ENCODE data around the gene GLYATL2. TPM values are rescaled to one million over a fixed set of nuclear protein-coding genes. Genes with fewer than 3 reads are reported as not detected.

The GLYATL2 gene
- polyA plus RNA-seq, 1 experiment, result 1.1 TPM

- ChIA-PET POLR2A (interaction anchor here (0.6 kb wide), 1 partner anchor 203 kb away, joined by 3 read pairs; no protein-coding TSS in a partner anchor), CTCF (no interaction called here)
- Histone ChIP-seq H3K27me3 (ENCODE audit: control insufficient read depth, insufficient read depth, low read length) (no peaks in the 10 kb centered on the region), H3K27ac (ENCODE audit: low read depth, low read length) (no peak overlapping the region), H3K4me3 (ENCODE audit: low read depth, low read length) (no peak overlapping the region), H3K9me3 (ENCODE audit: control insufficient read depth, insufficient read depth, low read length) (peaks cover 4% of the 10 kb centered on the region; the same call in 1 of the 2 replicates)
- no peak for TF ChIP-seq CTCF (IDR thresholded peaks at IDR 0.05; ENCODE audit: low read depth, low read length)
- DNase-seq (ENCODE audit: low read depth, low spot score), result no peak
These were observed 13.7 kb downstream of the GLYATL2 start for GRCh38 chr11:58830673-58831301.

- Histone ChIP-seq H3K9me3 (ENCODE audit: control insufficient read depth, insufficient read depth, low read length) (peaks cover 4% of the 10 kb centered on the region; the same call in 1 of the 2 replicates), H3K4me3 (ENCODE audit: low read depth, low read length) (no peak overlapping the region), H3K27me3 (ENCODE audit: control insufficient read depth, insufficient read depth, low read length) (no peaks in the 10 kb centered on the region), H3K27ac (ENCODE audit: low read depth, low read length) (no peak overlapping the region)
- ChIA-PET CTCF (no interaction called here), POLR2A (no interaction called here)
- no peak for TF ChIP-seq CTCF (IDR thresholded peaks at IDR 0.05; ENCODE audit: low read depth, low read length)
- peak; percentile 13 for DNase-seq (ENCODE audit: low read depth, low spot score)
These were observed 14.7 kb downstream of the GLYATL2 start for GRCh38 chr11:58829786-58830185.

- Histone ChIP-seq H3K4me3 (ENCODE audit: low read depth, low read length) (no peak overlapping the region), H3K27ac (ENCODE audit: low read depth, low read length) (no peak overlapping the region), H3K9me3 (ENCODE audit: control insufficient read depth, insufficient read depth, low read length) (peaks cover 2% of the 10 kb centered on the region; the same call in 1 of the 2 replicates), H3K27me3 (ENCODE audit: control insufficient read depth, insufficient read depth, low read length) (no peaks in the 10 kb centered on the region)
- no peak for DNase-seq (ENCODE audit: low read depth, low spot score)
- no peak for TF ChIP-seq CTCF (IDR thresholded peaks at IDR 0.05; ENCODE audit: low read depth, low read length)
- CTCF ChIA-PET, result interaction anchor here (1.0 kb wide), 1 partner anchor 87 kb away, joined by 3 read pairs; no protein-coding TSS in a partner anchor
- POLR2A ChIA-PET, result no interaction called here
These were observed 30.8 kb downstream of the GLYATL2 start for GRCh38 chr11:58813693-58814092.

GRCh38 chr11:58811499-58811898, 33.0 kb downstream of the GLYATL2 start:
- ChIA-PET POLR2A (no interaction called here), CTCF (no interaction called here)
- DNase-seq (ENCODE audit: low read depth, low spot score), result no peak
- peaks cover 2% of the 10 kb centered on the region; the same call in 1 of the 2 replicates for H3K9me3 ChIP-seq (ENCODE audit: control insufficient read depth, insufficient read depth, low read length)
- no peaks in the 10 kb centered on the region for H3K27me3 ChIP-seq (ENCODE audit: control insufficient read depth, insufficient read depth, low read length)
- no peak overlapping the region for H3K4me3 ChIP-seq (ENCODE audit: low read depth, low read length)
- no peak for TF ChIP-seq CTCF (IDR thresholded peaks at IDR 0.05; ENCODE audit: low read depth, low read length)
- H3K27ac ChIP-seq (ENCODE audit: low read depth, low read length), result no peak overlapping the region

- CTCF ChIA-PET, result no interaction called here
- Histone ChIP-seq H3K27me3 (ENCODE audit: control insufficient read depth, insufficient read depth, low read length) (no peaks in the 10 kb centered on the region), H3K4me3 (ENCODE audit: low read depth, low read length) (no peak overlapping the region), H3K9me3 (ENCODE audit: control insufficient read depth, insufficient read depth, low read length) (no peaks in the 10 kb centered on the region), H3K27ac (ENCODE audit: low read depth, low read length) (no peak overlapping the region)
- POLR2A ChIA-PET, result no interaction called here
- no peak for DNase-seq (ENCODE audit: low read depth, low spot score)
- TF ChIP-seq CTCF (IDR thresholded peaks at IDR 0.05; ENCODE audit: low read depth, low read length), result no peak
These were observed 37.2 kb downstream of the GLYATL2 start for GRCh38 chr11:58807343-58807742.

Data from AG04450 (cell line).